GM12875 (cell line): ENCODE measurements around the gene TMEM18.
A peak's percentile ranks its signal among the peaks of the same experiment; 100 is the strongest.

Experiments used
- H3K4me3 ChIP-seq: one replicate; pipeline ENCODE4 v1.5.1; 2011; ENCODE audit warnings: low read depth, low read length, control low read depth
- TF ChIP-seq, protein P1 (sequence below): IDR thresholded peaks from 2 replicates; pipeline ENCODE4 v1.5.1; 2011; ENCODE audit warnings: low read depth, mild to moderate bottlenecking, control low read depth, inconsistent platforms, low read length, moderate library complexity, borderline replicate concordance; ENCODE audit not compliant: insufficient read depth

The TMEM18 gene

DNA sequence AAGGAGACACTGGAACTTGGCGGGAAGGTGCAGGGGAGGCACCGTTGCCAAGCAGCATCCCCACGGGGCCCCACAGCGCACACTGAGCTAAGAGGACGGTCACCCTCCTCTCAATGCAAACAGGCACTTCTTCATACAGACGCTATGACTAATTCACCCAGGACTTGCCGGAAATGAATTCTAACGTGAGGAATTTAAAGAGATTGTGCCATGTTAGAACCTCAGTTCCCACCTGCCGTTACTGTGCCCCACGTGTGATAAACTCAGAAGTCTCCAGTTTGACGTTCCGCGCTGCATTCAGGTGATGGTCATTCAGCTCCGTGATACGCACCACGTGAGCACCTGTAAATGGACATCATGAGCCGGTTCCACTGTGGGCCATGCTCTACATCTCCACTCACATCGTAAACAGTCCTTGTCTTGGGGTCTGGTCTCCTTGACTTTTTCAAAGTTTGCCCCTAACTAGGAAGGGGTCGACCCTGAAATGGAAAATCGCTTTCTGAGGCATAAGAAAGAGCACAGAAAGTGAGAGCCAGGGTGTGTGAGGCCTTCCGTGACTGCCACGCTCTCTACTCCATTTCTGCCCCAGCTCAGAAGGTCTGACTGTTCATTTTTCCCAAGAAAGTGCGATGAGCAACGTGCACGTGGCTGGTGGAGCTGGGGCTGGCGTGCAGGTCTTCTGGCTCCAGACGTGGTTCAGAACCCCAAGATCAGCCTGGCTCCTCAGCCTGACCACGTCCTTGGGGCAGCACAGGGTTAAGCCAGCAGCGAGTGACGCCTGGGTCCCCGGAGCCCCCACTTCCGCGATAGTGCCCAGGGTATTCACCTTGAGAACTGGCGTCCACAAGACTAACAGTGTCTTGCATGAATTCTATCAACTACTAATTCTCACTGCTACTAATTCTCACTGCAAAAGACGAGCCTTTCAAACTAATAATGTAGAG lies 35.1 kb downstream of the TMEM18 start:
- TF ChIP-seq, protein P1, sequence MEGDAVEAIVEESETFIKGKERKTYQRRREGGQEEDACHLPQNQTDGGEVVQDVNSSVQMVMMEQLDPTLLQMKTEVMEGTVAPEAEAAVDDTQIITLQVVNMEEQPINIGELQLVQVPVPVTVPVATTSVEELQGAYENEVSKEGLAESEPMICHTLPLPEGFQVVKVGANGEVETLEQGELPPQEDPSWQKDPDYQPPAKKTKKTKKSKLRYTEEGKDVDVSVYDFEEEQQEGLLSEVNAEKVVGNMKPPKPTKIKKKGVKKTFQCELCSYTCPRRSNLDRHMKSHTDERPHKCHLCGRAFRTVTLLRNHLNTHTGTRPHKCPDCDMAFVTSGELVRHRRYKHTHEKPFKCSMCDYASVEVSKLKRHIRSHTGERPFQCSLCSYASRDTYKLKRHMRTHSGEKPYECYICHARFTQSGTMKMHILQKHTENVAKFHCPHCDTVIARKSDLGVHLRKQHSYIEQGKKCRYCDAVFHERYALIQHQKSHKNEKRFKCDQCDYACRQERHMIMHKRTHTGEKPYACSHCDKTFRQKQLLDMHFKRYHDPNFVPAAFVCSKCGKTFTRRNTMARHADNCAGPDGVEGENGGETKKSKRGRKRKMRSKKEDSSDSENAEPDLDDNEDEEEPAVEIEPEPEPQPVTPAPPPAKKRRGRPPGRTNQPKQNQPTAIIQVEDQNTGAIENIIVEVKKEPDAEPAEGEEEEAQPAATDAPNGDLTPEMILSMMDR = no peak
- H3K4me3 ChIP-seq = no peak overlapping the region

- TF ChIP-seq, protein P1 = no peak
These were observed 35.9 kb downstream of the TMEM18 start for GRCh38 chr2:641164-641871.

GRCh38 chr2:639703-640102 lies 37.5 kb downstream of the TMEM18 start:
- TF ChIP-seq, protein P1 = no peak
- no peak overlapping the region for H3K4me3 ChIP-seq

More at GRCh38 chr2:641164-641871, 35.9 kb downstream of the TMEM18 start:
- no peak overlapping the region for H3K4me3 ChIP-seq

DNA sequence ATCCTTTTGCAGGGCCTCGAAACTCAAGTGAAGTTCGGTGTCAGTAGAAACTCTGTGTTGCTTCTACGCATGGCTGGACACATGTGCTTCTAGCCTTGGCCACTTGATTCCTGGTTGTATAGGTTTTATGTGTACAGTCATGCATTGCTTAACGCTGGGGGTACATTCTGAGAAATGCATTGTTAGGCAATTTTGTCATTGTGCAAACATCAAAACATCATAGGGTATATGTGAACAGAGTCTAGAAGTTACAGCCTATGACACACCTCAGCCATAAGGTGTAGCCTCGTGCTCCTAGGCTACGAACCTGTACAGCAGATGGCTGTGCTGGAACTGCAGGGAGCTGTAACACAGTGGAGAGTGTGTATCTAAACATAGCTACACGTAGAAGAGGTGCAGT lies 39.4 kb downstream of the TMEM18 start:
- TF ChIP-seq, protein P1 = no peak
- no peak overlapping the region for H3K4me3 ChIP-seq

DNA sequence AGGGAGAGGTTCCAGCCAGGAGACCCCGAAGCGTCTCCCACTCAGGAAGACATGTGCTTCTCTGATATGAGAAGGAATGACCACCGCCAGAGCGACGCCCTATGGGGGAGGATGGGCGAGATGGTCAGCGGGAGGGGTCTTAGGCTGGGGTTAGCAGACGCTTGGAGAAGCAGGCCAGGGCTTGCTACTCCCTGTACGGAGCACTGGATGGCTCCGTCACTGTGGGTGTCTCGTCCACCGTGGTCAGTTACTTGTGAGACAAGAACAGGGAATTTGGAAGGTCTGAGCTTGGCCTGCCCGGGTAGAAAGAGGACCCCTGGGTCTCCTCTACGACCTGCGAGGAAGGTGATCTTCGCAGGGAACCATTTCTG lies 39.8 kb downstream of the TMEM18 start:
- no peak overlapping the region for H3K4me3 ChIP-seq
- TF ChIP-seq, protein P1 = no peak

GRCh38 chr2:636641-637405 lies 40.4 kb downstream of the TMEM18 start:
- TF ChIP-seq, protein P1 = peak; percentile 71
- H3K4me3 ChIP-seq = no peak overlapping the region
